ENCODE measurements around the gene TUBB4B.

The TUBB4B gene

GRCh38 chr9:137247135-137247915, 6.2 kb downstream of the TUBB4B start:
- no peak for DNase-seq (ENCODE audit: low read depth)
- in situ Hi-C loops (cut with HindIII; ENCODE audit: low sequenced_read_pairs): no loop called here
- TF ChIP-seq CTCF (IDR thresholded peaks at IDR 0.05; ENCODE audit: low read depth, low read length, missing control alignments): no peak
- no peak overlapping the region for H3K4me3 ChIP-seq (ENCODE audit: low read depth, low read length)

GRCh38 chr9:137247916-137248175, 6.8 kb downstream of the TUBB4B start:
- no peak for TF ChIP-seq CTCF (IDR thresholded peaks at IDR 0.05; ENCODE audit: low read depth, low read length, missing control alignments)
- no peak for DNase-seq (ENCODE audit: low read depth)
- no peak overlapping the region for H3K4me3 ChIP-seq (ENCODE audit: low read depth, low read length)
- in situ Hi-C loops (cut with HindIII; ENCODE audit: low sequenced_read_pairs): no loop called here

GRCh38 chr9:137250329-137251193, 9.5 kb downstream of the TUBB4B start:
- no peak for TF ChIP-seq CTCF (IDR thresholded peaks at IDR 0.05; ENCODE audit: low read depth, low read length, missing control alignments)
- H3K4me3 ChIP-seq (ENCODE audit: low read depth, low read length): no peak overlapping the region
- in situ Hi-C loops (cut with HindIII; ENCODE audit: low sequenced_read_pairs): no loop called here
- DNase-seq (ENCODE audit: low read depth): no peak

DNA sequence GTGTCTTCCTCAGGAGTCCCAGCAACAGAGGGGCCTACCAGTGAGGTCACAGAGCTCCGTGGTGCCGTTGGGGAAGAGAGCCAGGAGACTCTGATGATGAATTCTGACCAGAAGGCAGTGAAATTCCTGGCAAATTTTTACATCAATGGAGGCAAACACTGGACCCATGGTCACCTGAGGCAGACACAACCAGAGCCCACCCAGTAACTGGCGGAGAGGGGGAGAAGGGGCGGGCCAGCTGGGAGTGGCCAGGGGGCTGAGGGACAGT, 10.0 kb downstream of the TUBB4B start, which contains the start of gene STPG3:
Gene STPG3 (plus strand): TSS at position 93 of the 268 bp plus-strand sequence. CDS start 1 bp downstream, at position 94.
- H3K4me3 ChIP-seq (ENCODE audit: low read depth, low read length): no peak within 1 kb of the TSS
- no peak for TF ChIP-seq CTCF (IDR thresholded peaks at IDR 0.05; ENCODE audit: low read depth, low read length, missing control alignments)
- in situ Hi-C loops (cut with HindIII; ENCODE audit: low sequenced_read_pairs): no loop called here
- DNase-seq (ENCODE audit: low read depth): no peak

DNA sequence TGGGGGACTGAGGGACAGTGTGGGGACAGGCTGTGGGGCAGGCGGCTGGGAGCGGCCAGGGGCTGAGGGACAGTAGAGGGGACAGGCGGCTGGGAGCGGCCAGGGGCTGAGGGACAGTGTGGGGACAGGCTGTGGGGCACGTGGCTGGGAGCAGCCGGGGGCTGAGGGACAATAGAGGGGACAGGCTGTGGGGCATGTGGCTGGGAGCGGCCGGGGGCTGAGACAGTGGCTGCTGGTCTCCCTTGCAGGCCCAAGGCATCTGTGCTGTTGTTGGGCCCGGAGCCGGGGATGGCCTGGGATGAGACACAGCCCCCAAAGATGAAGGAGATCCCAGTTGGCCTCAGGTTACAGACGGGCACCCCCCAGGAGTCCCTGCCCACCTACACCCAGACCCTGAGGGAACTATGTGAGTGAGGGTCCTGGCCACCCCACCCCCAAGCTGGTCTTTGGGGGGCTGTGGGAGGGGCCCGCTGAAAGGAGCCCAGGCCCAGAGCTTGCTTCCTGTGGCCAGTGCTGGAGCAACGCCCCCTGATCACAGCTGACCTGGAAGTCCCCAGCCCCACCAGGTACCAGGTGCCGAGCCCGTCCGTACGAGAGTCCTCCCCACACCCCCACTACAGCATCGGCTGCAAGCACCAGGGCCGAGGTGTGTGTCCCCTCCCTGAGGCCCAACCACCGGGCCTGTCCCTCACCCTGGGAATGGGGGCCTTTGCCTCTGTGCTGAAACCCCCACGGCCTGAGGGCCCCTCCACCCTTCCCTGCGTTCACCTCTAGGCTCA, 10.6 kb downstream of the TUBB4B start:
- in situ Hi-C loops (cut with HindIII; ENCODE audit: low sequenced_read_pairs): no loop called here
- no peak overlapping the region for H3K4me3 ChIP-seq (ENCODE audit: low read depth, low read length)
- TF ChIP-seq CTCF (IDR thresholded peaks at IDR 0.05; ENCODE audit: low read depth, low read length, missing control alignments): no peak
- DNase-seq (ENCODE audit: low read depth): no peak

Measured in astrocyte of the cerebellum (primary cell).